ENCODE measurements around the gene GUCY2C.

GRCh38 chr12:14612250-14612649 lies 84.1 kb downstream of the GUCY2C start:
- TF ChIP-seq POLR2A (IDR thresholded peaks at IDR 0.05; ENCODE audit: low read depth, low read length) (no peak), EZH2 (IDR thresholded peaks at IDR 0.05; ENCODE audit: borderline replicate concordance, low read depth, low read length, severe bottlenecking) (no peak)
- TF ChIP-seq, protein P1, sequence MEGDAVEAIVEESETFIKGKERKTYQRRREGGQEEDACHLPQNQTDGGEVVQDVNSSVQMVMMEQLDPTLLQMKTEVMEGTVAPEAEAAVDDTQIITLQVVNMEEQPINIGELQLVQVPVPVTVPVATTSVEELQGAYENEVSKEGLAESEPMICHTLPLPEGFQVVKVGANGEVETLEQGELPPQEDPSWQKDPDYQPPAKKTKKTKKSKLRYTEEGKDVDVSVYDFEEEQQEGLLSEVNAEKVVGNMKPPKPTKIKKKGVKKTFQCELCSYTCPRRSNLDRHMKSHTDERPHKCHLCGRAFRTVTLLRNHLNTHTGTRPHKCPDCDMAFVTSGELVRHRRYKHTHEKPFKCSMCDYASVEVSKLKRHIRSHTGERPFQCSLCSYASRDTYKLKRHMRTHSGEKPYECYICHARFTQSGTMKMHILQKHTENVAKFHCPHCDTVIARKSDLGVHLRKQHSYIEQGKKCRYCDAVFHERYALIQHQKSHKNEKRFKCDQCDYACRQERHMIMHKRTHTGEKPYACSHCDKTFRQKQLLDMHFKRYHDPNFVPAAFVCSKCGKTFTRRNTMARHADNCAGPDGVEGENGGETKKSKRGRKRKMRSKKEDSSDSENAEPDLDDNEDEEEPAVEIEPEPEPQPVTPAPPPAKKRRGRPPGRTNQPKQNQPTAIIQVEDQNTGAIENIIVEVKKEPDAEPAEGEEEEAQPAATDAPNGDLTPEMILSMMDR (IDR thresholded peaks at IDR 0.05; ENCODE audit: extremely low read depth in 1 of 2, insufficient read depth in 1 of 2, low read depth in 1 of 2, low read length in 2 of 2), result no peak

Measured in endothelial cell of umbilical vein (primary cell).